ENCODE measurements around the gene CBFA2T3. TPM values are rescaled to one million over a fixed set of nuclear protein-coding genes. Genes with fewer than 3 reads are reported as not detected.

CBFA2T3 gene
- total RNA-seq, 4 donors from 2014 or later, result 0.84 to 12.6 (median 1.4) TPM

DNA sequence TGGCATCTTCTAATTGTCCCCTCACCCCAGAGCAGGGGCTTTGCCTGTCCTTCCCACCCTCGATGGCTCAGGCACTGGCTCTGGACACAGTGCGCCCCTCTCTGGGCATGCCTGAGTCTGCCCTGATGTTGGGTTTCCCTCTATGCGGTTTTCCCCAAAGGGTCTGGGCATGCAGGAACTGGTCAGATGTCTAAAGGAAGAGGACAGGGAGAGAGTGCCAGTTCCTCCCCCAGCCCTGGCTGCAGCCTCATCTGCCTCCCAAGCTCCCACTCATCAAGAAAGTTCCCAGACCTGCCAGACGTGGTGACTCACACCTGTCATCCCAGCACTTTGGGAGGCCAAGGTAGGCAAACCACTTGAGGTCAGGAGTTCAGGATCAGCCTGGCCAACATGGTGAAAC lies 69.2 kb downstream of the CBFA2T3 start:
- TF ChIP-seq, protein P1, sequence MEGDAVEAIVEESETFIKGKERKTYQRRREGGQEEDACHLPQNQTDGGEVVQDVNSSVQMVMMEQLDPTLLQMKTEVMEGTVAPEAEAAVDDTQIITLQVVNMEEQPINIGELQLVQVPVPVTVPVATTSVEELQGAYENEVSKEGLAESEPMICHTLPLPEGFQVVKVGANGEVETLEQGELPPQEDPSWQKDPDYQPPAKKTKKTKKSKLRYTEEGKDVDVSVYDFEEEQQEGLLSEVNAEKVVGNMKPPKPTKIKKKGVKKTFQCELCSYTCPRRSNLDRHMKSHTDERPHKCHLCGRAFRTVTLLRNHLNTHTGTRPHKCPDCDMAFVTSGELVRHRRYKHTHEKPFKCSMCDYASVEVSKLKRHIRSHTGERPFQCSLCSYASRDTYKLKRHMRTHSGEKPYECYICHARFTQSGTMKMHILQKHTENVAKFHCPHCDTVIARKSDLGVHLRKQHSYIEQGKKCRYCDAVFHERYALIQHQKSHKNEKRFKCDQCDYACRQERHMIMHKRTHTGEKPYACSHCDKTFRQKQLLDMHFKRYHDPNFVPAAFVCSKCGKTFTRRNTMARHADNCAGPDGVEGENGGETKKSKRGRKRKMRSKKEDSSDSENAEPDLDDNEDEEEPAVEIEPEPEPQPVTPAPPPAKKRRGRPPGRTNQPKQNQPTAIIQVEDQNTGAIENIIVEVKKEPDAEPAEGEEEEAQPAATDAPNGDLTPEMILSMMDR (IDR thresholded peaks at IDR 0.05), result no peak
- ATAC-seq (ENCODE audit: low FRiP score) (no peak), DNase-seq (ENCODE audit: low spot score) (no peak)

DNA sequence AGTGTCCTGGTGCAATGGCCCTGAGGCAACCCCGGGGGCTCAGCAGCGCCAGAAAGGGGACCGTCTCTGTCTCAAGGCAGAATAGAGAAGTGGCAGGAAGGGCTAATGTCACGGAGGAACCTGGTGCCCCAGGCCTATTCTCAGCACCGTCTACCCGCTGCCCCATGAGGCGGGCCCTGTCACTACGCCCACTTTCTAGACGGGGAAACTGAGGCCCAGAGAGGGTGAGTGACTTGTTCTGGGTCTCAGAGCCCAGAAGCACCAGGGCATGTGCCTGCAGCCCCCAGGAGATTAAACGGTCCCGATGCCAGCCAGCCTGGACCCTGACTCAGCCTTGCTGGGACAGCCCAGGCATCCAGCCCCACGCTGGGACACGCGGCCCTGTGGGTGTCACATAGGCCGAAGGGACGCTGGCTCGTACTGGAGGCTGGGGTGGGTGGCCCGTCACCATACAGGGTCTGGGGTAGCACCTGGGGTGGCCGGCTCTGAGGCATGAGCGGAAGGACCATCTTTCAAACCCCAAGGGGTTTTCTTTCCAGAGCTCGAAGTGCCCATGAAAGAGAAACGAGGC lies 70.4 kb downstream of the CBFA2T3 start:
- DNase-seq (ENCODE audit: low spot score), result no peak
- no peak for ATAC-seq (ENCODE audit: low FRiP score)
- TF ChIP-seq, protein P1 (IDR thresholded peaks at IDR 0.05), result no peak

DNA sequence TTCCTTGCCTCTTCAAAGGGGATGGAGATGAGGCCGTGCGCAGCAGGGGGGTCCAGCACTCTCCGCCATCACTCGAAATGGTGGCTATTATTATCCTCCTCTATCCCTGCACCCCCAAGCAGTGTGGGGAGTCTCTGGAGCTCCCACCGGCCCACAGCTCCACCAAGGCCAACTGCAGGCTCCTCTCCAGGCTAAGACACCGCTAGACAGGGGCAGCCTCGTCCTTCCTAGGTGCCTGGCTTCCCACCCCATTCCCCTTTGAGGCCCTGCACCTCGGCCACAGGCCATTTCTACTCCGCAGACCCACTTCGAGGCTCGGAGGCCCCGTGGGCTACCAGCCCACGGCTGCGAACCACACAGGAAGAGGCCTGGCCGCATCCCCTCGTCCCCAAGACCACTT lies 71.0 kb downstream of the CBFA2T3 start:
- DNase-seq (ENCODE audit: low spot score) (no peak), ATAC-seq (ENCODE audit: low FRiP score) (no peak)
- TF ChIP-seq, protein P1 (IDR thresholded peaks at IDR 0.05), result no peak

DNA sequence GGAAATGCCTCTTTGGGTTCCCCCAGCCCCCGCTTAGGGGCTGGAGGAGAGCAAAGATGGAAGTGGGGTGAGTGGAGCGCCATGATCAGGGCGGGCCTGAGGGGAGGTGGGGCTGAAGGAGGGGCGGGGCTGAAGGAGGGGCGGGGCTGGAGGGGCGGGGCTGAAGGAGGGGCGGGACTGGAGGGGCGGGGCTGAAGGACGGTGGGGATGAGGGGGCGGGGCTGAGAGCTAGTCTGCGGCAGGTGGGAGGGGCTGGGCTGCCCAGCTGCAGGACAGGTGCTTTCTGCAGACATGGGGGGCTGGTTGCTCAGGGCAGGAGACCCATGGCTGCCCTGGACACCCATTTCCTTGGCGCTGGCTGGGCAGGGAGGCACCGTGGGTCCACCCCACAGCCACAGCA lies 71.4 kb downstream of the CBFA2T3 start:
- DNase-seq (ENCODE audit: low spot score), result no peak
- TF ChIP-seq, protein P1 (IDR thresholded peaks at IDR 0.05), result no peak

GRCh38 chr16:88904676-88905365 lies 72.2 kb downstream of the CBFA2T3 start:
- DNase-seq (ENCODE audit: low spot score) (no peak), ATAC-seq (ENCODE audit: low FRiP score) (no peak)
- TF ChIP-seq, protein P1 (IDR thresholded peaks at IDR 0.05), result no peak

More for the DNA sequence above, 71.4 kb downstream of the CBFA2T3 start:
- ATAC-seq (ENCODE audit: low FRiP score), result no peak

- TF ChIP-seq, protein P1 (IDR thresholded peaks at IDR 0.05), result no peak
- ATAC-seq (ENCODE audit: low FRiP score) (no peak), DNase-seq (ENCODE audit: low spot score) (no peak)
These were observed 73.7 kb downstream of the CBFA2T3 start for GRCh38 chr16:88903267-88903666.

DNA sequence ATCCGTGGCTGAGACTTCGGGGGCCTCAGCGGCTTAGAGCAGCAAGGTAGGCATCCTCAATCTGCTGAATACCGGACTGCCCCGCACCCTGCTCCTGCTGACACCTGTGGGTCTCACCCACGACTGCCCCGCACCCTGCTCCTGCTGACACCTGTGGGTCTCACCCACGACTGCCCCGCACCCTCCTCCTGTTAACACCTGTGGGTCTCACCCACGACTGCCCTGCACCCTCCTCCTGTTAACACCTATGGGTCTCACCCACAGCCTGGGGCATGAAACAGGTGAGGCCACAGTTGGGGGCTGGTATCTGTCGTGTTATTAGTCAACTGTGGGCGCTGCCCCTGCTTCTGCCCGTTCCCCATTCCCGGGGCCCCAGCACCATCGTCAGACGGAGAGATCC lies 74.3 kb downstream of the CBFA2T3 start:
- DNase-seq (ENCODE audit: low spot score) (no peak), ATAC-seq (ENCODE audit: low FRiP score) (no peak)
- TF ChIP-seq, protein P1 (IDR thresholded peaks at IDR 0.05), result no peak

Data from omental fat pad (tissue), 4 donors.